Measurements from ENCODE around the gene ZMYND8. TPM values are rescaled to one million over a fixed set of nuclear protein-coding genes. Genes with fewer than 3 reads are reported as not detected.

Gene ZMYND8
- total and polyA plus RNA-seq, 2 of the 8 experiments (the other 6 are each of a cell fraction or from before 2014, with no cell fraction given), result 50.5 to 163 TPM

Small RNA genes within 50 kb of the gene (microRNA-seq; reads per million reads assigned to microRNA genes)
- gene MIR3616 (ENCODE audit: borderline microRNAs expressed in 2 of 2, borderline number of aligned reads in 2 of 2, borderline replicate concordance in 1 of 2), result 0.23 to 0.61 reads per million in 2 experiments

Small RNA genes within 50 kb of the gene (small RNA-seq; reads per million reads assigned to genes)
- not detected for gene MIR3616 (ENCODE audit: insufficient read depth)

Other genes starting within 250 kb of the ZMYND8 start
- gene NCOA3, start 145.2 kb upstream of the ZMYND8 start, total RNA-seq (2021; fragmentation: NEBNext Ultra II Directional; extraction: Animal tissue kit (Norgen Biotek cat#: 25700)), result 21.1 and 24.7 TPM in 2 replicates
- gene NCOA3, start 145.2 kb upstream of the ZMYND8 start, polyA plus RNA-seq (2011; rRNA removed), result 6.7 and 7.9 TPM in 2 replicates

All from H1 (cell line).